WTC11 (cell line): ENCODE data around the gene CHST11. TPM values are rescaled to one million over a fixed set of nuclear protein-coding genes. Genes with fewer than 3 reads are reported as not detected.

Experiments used
- ATAC-seq: fragments of 200-7000 bp; cut with Tn5 transposase; 2 replicates; pipeline ENCODE4 v1.10.0; 2021; ENCODE audit warnings: mild to moderate bottlenecking, moderate library complexity
- CTCF ChIA-PET: fragments of 300-600 bp; sonication (Branson Sonifier 250); formaldehyde crosslinking; loops from one replicate; lab custom pipeline; 2021; ENCODE audit warnings: antibody characterized with exemption; lab: Charles Lee
- POLR2A ChIA-PET: fragments of 350-600 bp; sonication (Branson Sonifier 250); formaldehyde crosslinking; loops from one replicate; lab custom pipeline; 2021; ENCODE audit warnings: antibody characterized with exemption; lab: Charles Lee
- DNase-seq: peaks from one replicate; pipeline ENCODE4 v3.0.0; 2021; ENCODE audit warnings: low spot score
- H3K27ac Mint-ChIP-seq: 2 replicates; pipeline ENCODE4 v1.8.0; 2021; ENCODE audit warnings: mixed read lengths
- H3K27me3 Mint-ChIP-seq: 2 replicates; pipeline ENCODE4 v1.8.0; 2021; ENCODE audit warnings: low read depth, mild to moderate bottlenecking, moderate library complexity, mixed read lengths
- H3K36me3 Mint-ChIP-seq: 2 replicates; pipeline ENCODE4 v1.8.0; 2021; ENCODE audit warnings: mixed read lengths
- H3K4me1 Mint-ChIP-seq: 2 replicates; pipeline ENCODE4 v1.8.0; 2022; ENCODE audit warnings: mixed read lengths
- H3K4me3 Mint-ChIP-seq: 2 replicates; pipeline ENCODE4 v1.8.0; 2021; ENCODE audit warnings: mild to moderate bottlenecking, moderate library complexity, mixed read lengths
- H3K9me3 Mint-ChIP-seq: 2 replicates; pipeline ENCODE4 v1.8.0; 2021; ENCODE audit warnings: mixed read lengths
- ATF1 ChIP-seq: sonication (generic); formaldehyde crosslinking; IDR thresholded peaks from 2 replicates; pipeline ENCODE4 v1.8.1; 2023; ENCODE audit warnings: mild to moderate bottlenecking, moderate library complexity, missing genetic modification reagents
- EMX1 ChIP-seq: fragments of 250-450 bp; sonication (Bioruptor Pico); IDR thresholded peaks from 2 replicates; pipeline ENCODE4 v1.8.0; 2021; ENCODE audit warnings: mild to moderate bottlenecking
- ESRRA ChIP-seq: sonication (generic); formaldehyde crosslinking; IDR thresholded peaks from 2 replicates; pipeline ENCODE4 v1.8.1; 2022; ENCODE audit warnings: mild to moderate bottlenecking, missing genetic modification reagents, borderline replicate concordance
- FOXJ3 ChIP-seq: sonication (generic); formaldehyde crosslinking; IDR thresholded peaks from 2 replicates; pipeline ENCODE4 v1.9.0; 2021; ENCODE audit warnings: missing genetic modification reagents, mild to moderate bottlenecking, borderline replicate concordance
- HMGA2 ChIP-seq: fragments of 250-450 bp; sonication (Bioruptor Pico); IDR thresholded peaks from 2 replicates; pipeline ENCODE4 v1.4.0; 2021; ENCODE audit warnings: mild to moderate bottlenecking, moderate library complexity
- PRRX2 ChIP-seq: fragments of 250-450 bp; sonication (Bioruptor Pico); IDR thresholded peaks from 2 replicates; pipeline ENCODE4 v1.8.0; 2021; ENCODE audit warnings: mild to moderate bottlenecking
- RORB ChIP-seq: fragments of 250-450 bp; sonication (Bioruptor Pico); IDR thresholded peaks from 2 replicates; pipeline ENCODE4 v1.9.0; 2021; ENCODE audit warnings: mild to moderate bottlenecking
- SMAD4 ChIP-seq: sonication (generic); formaldehyde crosslinking; IDR thresholded peaks from 2 replicates; pipeline ENCODE4 v1.8.0; 2022; ENCODE audit warnings: mild to moderate bottlenecking, missing genetic modification reagents
- SOX15 ChIP-seq: fragments of 250-450 bp; sonication (Bioruptor Pico); IDR thresholded peaks from 2 replicates; pipeline ENCODE4 v1.9.0; 2021; ENCODE audit warnings: mild to moderate bottlenecking
- TEAD1 ChIP-seq: sonication (generic); formaldehyde crosslinking; IDR thresholded peaks from 2 replicates; pipeline ENCODE4 v1.8.0; 2022; ENCODE audit warnings: mild to moderate bottlenecking, missing genetic modification reagents
- ZNF121 ChIP-seq: sonication (generic); formaldehyde crosslinking; IDR thresholded peaks from 2 replicates; pipeline ENCODE4 v1.8.0; 2023; ENCODE audit warnings: missing genetic modification reagents
- ZNF263 ChIP-seq: sonication (generic); formaldehyde crosslinking; IDR thresholded peaks from 2 replicates; pipeline ENCODE4 v1.8.1; 2022; ENCODE audit warnings: low read depth, mild to moderate bottlenecking, moderate library complexity, missing genetic modification reagents
- total RNA-seq: library from RNA; stranded (reverse); gene quantifications from 3 replicates; pipeline ENCODE4 v1.2.3, GENCODE V29; 2021
- TF ChIP-seq, protein P1 (sequence below): fragments of 250-450 bp; sonication (Bioruptor Pico); IDR thresholded peaks from 2 replicates; pipeline ENCODE4 v2.1.2; 2022; ENCODE audit warnings: mild to moderate bottlenecking, moderate library complexity
- TF ChIP-seq, protein P2 (sequence below): sonication (generic); formaldehyde crosslinking; IDR thresholded peaks from 2 replicates; pipeline ENCODE4 v1.8.1; 2022; ENCODE audit warnings: mild to moderate bottlenecking, moderate library complexity, missing genetic modification reagents
- TF ChIP-seq, protein P3 (sequence below): sonication (generic); formaldehyde crosslinking; IDR thresholded peaks from 2 replicates; pipeline ENCODE4 v1.8.0; 2023; ENCODE audit warnings: mild to moderate bottlenecking, missing genetic modification reagents
- TF ChIP-seq, protein P4 (sequence below): sonication (generic); formaldehyde crosslinking; conservative IDR thresholded peaks from 2 replicates; pipeline ENCODE4 v1.8.1; 2023; ENCODE audit warnings: mild to moderate bottlenecking, low read depth, missing genetic modification reagents, moderate library complexity

The CHST11 gene
- total RNA-seq, 1 experiment from 2014 or later = 24.2 TPM

DNA sequence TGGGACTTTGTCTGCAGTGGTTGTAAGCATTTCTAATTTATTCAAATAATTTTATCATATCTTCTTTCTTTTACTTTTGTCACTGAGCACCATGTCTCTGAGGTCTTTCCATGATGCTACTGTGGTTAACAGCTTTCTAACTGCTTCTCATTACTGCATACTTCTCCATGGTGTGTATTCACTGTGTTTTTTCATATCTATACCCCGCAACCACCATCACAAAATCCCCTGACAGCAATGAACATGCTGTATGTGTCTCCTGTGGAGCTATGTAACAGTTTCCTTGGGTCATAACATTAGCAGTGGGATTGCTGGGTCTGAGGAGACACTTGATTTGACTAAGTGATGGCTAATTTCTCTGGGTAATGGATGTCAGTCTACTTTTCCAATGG, 29.2 kb upstream of the CHST11 start (continued):
- no peak for TF ChIP-seq ATF1 (CRISPR knock-in tag)
- TF ChIP-seq ZNF121 (CRISPR knock-in tag) = no peak
- TF ChIP-seq, protein P1, sequence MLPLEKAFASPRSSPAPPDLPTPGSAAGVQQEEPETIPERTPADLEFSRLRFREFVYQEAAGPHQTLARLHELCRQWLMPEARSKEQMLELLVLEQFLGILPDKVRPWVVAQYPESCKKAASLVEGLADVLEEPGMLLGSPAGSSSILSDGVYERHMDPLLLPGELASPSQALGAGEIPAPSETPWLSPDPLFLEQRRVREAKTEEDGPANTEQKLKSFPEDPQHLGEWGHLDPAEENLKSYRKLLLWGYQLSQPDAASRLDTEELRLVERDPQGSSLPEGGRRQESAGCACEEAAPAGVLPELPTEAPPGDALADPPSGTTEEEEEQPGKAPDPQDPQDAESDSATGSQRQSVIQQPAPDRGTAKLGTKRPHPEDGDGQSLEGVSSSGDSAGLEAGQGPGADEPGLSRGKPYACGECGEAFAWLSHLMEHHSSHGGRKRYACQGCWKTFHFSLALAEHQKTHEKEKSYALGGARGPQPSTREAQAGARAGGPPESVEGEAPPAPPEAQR (CRISPR knock-in tag) = no peak
- no peak for TF ChIP-seq SOX15 (CRISPR knock-in tag)
- no peak for TF ChIP-seq SMAD4
- no peak for TF ChIP-seq RORB (CRISPR knock-in tag)
- no peak for TF ChIP-seq FOXJ3 (CRISPR knock-in tag)

DNA sequence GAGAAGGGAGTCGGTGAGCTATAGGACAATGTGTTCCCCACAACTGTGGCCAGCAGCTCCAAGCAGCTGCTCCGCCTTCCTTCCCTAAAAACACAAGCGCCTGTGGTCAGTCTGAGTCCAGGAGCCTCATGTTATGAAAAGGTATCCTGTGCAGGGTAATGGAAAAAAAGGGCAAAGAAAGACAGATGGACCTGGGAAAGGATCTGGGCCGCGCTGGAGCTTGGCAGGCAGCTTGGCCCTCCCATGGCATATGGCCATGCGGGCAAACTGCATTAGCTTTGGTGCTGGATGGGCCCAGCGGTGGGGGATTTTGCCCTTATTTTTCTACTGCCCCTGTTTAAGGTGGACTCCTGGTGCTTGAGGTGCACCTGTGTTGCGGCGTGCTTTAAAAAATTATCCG, 23.7 kb upstream of the CHST11 start:
- H3K4me3 Mint-ChIP-seq = no peak overlapping the region
- ChIA-PET CTCF (interaction anchor here (0.9 to 1.2 kb wide), 2 partner anchors 51 to 357 kb away, joined by 3 read pairs; no protein-coding TSS in a partner anchor), POLR2A (no interaction called here)
- peaks cover 4% of the 10 kb centered on the region; the same call in 1 of the 2 replicates for H3K4me1 Mint-ChIP-seq
- no peaks in the 10 kb centered on the region for H3K36me3 Mint-ChIP-seq
- ATAC-seq (no peak), DNase-seq (no peak)
- TF ChIP-seq ESRRA = no peak
- TF ChIP-seq, protein P2, sequence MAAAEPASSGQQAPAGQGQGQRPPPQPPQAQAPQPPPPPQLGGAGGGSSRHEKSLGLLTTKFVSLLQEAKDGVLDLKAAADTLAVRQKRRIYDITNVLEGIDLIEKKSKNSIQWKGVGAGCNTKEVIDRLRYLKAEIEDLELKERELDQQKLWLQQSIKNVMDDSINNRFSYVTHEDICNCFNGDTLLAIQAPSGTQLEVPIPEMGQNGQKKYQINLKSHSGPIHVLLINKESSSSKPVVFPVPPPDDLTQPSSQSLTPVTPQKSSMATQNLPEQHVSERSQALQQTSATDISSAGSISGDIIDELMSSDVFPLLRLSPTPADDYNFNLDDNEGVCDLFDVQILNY = no peak
- TF ChIP-seq EMX1 (CRISPR knock-in tag) = no peak
- TF ChIP-seq, protein P3, sequence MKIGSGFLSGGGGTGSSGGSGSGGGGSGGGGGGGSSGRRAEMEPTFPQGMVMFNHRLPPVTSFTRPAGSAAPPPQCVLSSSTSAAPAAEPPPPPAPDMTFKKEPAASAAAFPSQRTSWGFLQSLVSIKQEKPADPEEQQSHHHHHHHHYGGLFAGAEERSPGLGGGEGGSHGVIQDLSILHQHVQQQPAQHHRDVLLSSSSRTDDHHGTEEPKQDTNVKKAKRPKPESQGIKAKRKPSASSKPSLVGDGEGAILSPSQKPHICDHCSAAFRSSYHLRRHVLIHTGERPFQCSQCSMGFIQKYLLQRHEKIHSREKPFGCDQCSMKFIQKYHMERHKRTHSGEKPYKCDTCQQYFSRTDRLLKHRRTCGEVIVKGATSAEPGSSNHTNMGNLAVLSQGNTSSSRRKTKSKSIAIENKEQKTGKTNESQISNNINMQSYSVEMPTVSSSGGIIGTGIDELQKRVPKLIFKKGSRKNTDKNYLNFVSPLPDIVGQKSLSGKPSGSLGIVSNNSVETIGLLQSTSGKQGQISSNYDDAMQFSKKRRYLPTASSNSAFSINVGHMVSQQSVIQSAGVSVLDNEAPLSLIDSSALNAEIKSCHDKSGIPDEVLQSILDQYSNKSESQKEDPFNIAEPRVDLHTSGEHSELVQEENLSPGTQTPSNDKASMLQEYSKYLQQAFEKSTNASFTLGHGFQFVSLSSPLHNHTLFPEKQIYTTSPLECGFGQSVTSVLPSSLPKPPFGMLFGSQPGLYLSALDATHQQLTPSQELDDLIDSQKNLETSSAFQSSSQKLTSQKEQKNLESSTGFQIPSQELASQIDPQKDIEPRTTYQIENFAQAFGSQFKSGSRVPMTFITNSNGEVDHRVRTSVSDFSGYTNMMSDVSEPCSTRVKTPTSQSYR (CRISPR knock-in tag) = no peak
- no peak for TF ChIP-seq HMGA2 (CRISPR knock-in tag)
- TF ChIP-seq ZNF263 (CRISPR knock-in tag) = no peak
- TF ChIP-seq TEAD1 (CRISPR knock-in tag) = no peak
- TF ChIP-seq, protein P4, sequence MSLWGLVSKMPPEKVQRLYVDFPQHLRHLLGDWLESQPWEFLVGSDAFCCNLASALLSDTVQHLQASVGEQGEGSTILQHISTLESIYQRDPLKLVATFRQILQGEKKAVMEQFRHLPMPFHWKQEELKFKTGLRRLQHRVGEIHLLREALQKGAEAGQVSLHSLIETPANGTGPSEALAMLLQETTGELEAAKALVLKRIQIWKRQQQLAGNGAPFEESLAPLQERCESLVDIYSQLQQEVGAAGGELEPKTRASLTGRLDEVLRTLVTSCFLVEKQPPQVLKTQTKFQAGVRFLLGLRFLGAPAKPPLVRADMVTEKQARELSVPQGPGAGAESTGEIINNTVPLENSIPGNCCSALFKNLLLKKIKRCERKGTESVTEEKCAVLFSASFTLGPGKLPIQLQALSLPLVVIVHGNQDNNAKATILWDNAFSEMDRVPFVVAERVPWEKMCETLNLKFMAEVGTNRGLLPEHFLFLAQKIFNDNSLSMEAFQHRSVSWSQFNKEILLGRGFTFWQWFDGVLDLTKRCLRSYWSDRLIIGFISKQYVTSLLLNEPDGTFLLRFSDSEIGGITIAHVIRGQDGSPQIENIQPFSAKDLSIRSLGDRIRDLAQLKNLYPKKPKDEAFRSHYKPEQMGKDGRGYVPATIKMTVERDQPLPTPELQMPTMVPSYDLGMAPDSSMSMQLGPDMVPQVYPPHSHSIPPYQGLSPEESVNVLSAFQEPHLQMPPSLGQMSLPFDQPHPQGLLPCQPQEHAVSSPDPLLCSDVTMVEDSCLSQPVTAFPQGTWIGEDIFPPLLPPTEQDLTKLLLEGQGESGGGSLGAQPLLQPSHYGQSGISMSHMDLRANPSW (CRISPR knock-in tag) = no peak
- peaks cover 6% of the 10 kb centered on the region for H3K9me3 Mint-ChIP-seq
- H3K27me3 Mint-ChIP-seq = 0 out of 2 replicates have a peak, but pooled peaks cover 3% of the 10 kb centered on the region
- no peak overlapping the region for H3K27ac Mint-ChIP-seq

DNA sequence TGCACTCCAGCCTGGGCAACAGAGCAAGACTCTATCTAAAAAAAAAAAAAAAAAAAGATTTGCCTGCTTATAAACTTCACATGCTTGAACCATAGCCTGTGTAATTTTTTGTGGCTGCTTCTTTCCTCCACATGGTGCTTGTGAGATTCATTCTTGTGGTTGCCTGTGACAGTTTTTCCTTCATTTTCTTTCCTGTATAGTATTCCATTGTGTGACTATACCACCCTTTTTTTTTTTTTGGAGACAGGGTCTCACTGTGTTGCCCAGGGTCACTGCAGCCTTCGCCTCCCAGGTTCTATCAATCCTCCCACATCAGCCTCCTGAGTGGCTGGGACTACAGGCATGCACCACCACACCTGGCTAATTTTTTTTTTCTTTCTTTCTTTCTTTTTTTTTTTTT, 22.6 kb upstream of the CHST11 start:
- ATAC-seq (no peak), DNase-seq (no peak)
- no peaks in the 10 kb centered on the region for H3K9me3 Mint-ChIP-seq
- CTCF ChIA-PET = no interaction called here
- 0 out of 2 replicates have a peak, but pooled peaks cover 3% of the 10 kb centered on the region for H3K27me3 Mint-ChIP-seq
- no peak for TF ChIP-seq PRRX2 (CRISPR knock-in tag)
- POLR2A ChIA-PET = interaction anchor here (0.5 kb wide), 1 partner anchor 11 kb away, joined by 3 read pairs; no protein-coding TSS in a partner anchor
- H3K27ac Mint-ChIP-seq = no peak overlapping the region
- H3K4me3 Mint-ChIP-seq = no peak overlapping the region
- H3K4me1 Mint-ChIP-seq = peaks cover 4% of the 10 kb centered on the region; the same call in 1 of the 2 replicates
- no peaks in the 10 kb centered on the region for H3K36me3 Mint-ChIP-seq
